ENCODE results near the gene DCAF4.

DNA sequence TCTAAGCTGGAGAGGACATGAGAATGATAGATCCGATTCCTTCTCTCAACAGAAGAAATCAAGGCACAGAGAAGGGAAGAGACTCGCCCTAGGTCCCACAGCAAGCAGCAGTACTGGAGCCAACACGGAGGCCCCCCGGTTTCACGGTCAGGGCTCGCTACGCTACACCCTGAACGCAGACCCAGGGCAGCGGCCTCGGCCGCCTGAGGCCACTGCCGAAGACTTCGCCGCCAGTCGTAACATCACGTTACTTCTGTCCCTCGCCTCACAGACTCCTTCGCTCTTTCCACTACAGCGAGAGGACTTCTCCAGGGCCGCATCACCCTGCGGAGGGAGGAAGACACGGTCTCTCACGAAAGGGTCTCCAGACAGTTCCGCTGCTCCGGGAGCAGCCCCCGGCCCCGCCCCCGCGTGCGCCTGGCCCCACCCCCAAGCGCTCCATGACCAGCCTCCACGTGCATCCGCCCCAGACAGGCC lies 411 bp upstream of the DCAF4 start:
- TF ChIP-seq, protein P1, sequence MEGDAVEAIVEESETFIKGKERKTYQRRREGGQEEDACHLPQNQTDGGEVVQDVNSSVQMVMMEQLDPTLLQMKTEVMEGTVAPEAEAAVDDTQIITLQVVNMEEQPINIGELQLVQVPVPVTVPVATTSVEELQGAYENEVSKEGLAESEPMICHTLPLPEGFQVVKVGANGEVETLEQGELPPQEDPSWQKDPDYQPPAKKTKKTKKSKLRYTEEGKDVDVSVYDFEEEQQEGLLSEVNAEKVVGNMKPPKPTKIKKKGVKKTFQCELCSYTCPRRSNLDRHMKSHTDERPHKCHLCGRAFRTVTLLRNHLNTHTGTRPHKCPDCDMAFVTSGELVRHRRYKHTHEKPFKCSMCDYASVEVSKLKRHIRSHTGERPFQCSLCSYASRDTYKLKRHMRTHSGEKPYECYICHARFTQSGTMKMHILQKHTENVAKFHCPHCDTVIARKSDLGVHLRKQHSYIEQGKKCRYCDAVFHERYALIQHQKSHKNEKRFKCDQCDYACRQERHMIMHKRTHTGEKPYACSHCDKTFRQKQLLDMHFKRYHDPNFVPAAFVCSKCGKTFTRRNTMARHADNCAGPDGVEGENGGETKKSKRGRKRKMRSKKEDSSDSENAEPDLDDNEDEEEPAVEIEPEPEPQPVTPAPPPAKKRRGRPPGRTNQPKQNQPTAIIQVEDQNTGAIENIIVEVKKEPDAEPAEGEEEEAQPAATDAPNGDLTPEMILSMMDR (conservative IDR thresholded peaks at IDR 0.05; ENCODE audit: low read depth, low read length): no peak
- no peak; the same call in 1 of the 2 replicates for TF ChIP-seq POLR2A (IDR thresholded peaks at IDR 0.05; ENCODE audit: low read depth, low read length)
- TF ChIP-seq, protein P2, sequence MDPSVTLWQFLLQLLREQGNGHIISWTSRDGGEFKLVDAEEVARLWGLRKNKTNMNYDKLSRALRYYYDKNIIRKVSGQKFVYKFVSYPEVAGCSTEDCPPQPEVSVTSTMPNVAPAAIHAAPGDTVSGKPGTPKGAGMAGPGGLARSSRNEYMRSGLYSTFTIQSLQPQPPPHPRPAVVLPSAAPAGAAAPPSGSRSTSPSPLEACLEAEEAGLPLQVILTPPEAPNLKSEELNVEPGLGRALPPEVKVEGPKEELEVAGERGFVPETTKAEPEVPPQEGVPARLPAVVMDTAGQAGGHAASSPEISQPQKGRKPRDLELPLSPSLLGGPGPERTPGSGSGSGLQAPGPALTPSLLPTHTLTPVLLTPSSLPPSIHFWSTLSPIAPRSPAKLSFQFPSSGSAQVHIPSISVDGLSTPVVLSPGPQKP (IDR thresholded peaks at IDR 0.05; ENCODE audit: borderline replicate concordance, low read depth, low read length): no peak
- no peak for TF ChIP-seq CEBPB (IDR thresholded peaks at IDR 0.05; ENCODE audit: low read depth, low read length)
- TF ChIP-seq BHLHE40 (IDR thresholded peaks at IDR 0.05; ENCODE audit: low read depth, low read length): no peak; the same call in 1 of the 2 replicates
- 0 out of 2 replicates have a peak, but pooled peaks have one; percentile 40 for TF ChIP-seq USF2 (IDR thresholded peaks at IDR 0.05; ENCODE audit: low read depth, low read length)

Data from IMR-90 (cell line).